Osteocyte (in vitro differentiated cells): ENCODE results near the gene MAPK4. TPM values are rescaled to one million over a fixed set of nuclear protein-coding genes. Genes with fewer than 3 reads are reported as not detected.
"Not testable (repeated sequence)": the region's sequence is repeated elsewhere in the genome, so short reads cannot be mapped to it uniquely, and the experiment has no call there.

Experiments used
- DNase-seq: peaks from one replicate; pipeline ENCODE4 v3.0.0; 2021; ENCODE audit warnings: mixed read lengths; ENCODE audit not compliant: unreplicated experiment; ENCODE audit errors: extremely low spot score
- H3K27ac Mint-ChIP-seq: one replicate; pipeline ENCODE4 v1.8.0; 2021; ENCODE audit warnings: mild to moderate bottlenecking, mixed read lengths; ENCODE audit not compliant: unreplicated experiment
- H3K27me3 Mint-ChIP-seq: one replicate; pipeline ENCODE4 v1.8.0; 2021; ENCODE audit warnings: mixed read lengths; ENCODE audit not compliant: unreplicated experiment
- H3K36me3 Mint-ChIP-seq: one replicate; pipeline ENCODE4 v1.8.0; 2021; ENCODE audit warnings: mixed read lengths; ENCODE audit not compliant: unreplicated experiment
- H3K4me1 Mint-ChIP-seq: one replicate; pipeline ENCODE4 v1.8.0; 2021; ENCODE audit warnings: mixed read lengths; ENCODE audit not compliant: unreplicated experiment
- H3K4me3 Mint-ChIP-seq: one replicate; pipeline ENCODE4 v1.8.0; 2021; ENCODE audit warnings: mild to moderate bottlenecking, moderate library complexity, mixed read lengths; ENCODE audit not compliant: unreplicated experiment
- H3K9me3 Mint-ChIP-seq: one replicate; pipeline ENCODE4 v1.8.0; 2021; ENCODE audit warnings: mixed read lengths; ENCODE audit not compliant: unreplicated experiment
- total RNA-seq: library from RNA; stranded (reverse); gene quantifications from 2 replicates; pipeline ENCODE4 v1.2.1, GENCODE V29; 2021
- TF ChIP-seq, protein P1 (sequence below): fragments of 200-600 bp; sonication (generic); IDR thresholded peaks from 2 replicates; pipeline ENCODE4 v1.5.0; 2021; ENCODE audit warnings: antibody characterized with exemption, mild to moderate bottlenecking, moderate library complexity

Gene MAPK4
- total RNA-seq, 1 donor from 2014 or later, result not detected

- Mint-ChIP-seq H3K36me3 (no peaks in the 10 kb centered on the region), H3K4me3 (no peak overlapping the region), H3K27me3 (no peaks in the 10 kb centered on the region), H3K27ac (no peak overlapping the region), H3K9me3 (peaks cover 14% of the 10 kb centered on the region), H3K4me1 (no peaks in the 10 kb centered on the region)
- DNase-seq, result no peak
- TF ChIP-seq, protein P1, sequence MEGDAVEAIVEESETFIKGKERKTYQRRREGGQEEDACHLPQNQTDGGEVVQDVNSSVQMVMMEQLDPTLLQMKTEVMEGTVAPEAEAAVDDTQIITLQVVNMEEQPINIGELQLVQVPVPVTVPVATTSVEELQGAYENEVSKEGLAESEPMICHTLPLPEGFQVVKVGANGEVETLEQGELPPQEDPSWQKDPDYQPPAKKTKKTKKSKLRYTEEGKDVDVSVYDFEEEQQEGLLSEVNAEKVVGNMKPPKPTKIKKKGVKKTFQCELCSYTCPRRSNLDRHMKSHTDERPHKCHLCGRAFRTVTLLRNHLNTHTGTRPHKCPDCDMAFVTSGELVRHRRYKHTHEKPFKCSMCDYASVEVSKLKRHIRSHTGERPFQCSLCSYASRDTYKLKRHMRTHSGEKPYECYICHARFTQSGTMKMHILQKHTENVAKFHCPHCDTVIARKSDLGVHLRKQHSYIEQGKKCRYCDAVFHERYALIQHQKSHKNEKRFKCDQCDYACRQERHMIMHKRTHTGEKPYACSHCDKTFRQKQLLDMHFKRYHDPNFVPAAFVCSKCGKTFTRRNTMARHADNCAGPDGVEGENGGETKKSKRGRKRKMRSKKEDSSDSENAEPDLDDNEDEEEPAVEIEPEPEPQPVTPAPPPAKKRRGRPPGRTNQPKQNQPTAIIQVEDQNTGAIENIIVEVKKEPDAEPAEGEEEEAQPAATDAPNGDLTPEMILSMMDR, result no peak
Measured at GRCh38 chr18:50528806-50529205, 31.1 kb upstream of the MAPK4 start.

DNA sequence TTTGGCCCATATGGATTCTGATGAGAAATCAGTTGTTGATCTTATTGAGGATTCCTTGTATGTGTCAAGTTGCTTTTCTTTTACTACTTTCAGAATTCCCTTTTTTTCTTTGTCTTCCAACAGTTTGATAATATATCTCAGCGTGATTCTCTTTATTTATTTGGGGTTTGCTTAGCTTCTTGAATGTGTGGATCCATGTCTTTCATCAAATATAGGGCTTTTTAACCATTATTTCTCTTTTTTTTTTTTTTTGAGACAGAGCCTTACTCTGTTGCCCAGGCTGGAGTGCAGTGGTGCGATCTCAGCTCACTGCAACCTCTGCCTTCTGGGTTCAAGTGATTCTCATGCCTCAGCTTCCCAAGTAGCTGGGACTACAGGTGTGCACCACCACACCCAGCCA, 26.1 kb upstream of the MAPK4 start:
- H3K27me3 Mint-ChIP-seq, DNase-seq, H3K36me3 Mint-ChIP-seq, H3K27ac Mint-ChIP-seq, H3K4me1 Mint-ChIP-seq, H3K4me3 Mint-ChIP-seq: not testable (repeated sequence)
- H3K9me3 Mint-ChIP-seq, result peaks cover 22% of the 10 kb centered on the region

- not testable (repeated sequence) for H3K27me3 Mint-ChIP-seq, H3K27ac Mint-ChIP-seq, H3K4me1 Mint-ChIP-seq, DNase-seq, H3K9me3 Mint-ChIP-seq, H3K36me3 Mint-ChIP-seq, H3K4me3 Mint-ChIP-seq
Measured at GRCh38 chr18:50544476-50544875, 15.4 kb upstream of the MAPK4 start.

DNA sequence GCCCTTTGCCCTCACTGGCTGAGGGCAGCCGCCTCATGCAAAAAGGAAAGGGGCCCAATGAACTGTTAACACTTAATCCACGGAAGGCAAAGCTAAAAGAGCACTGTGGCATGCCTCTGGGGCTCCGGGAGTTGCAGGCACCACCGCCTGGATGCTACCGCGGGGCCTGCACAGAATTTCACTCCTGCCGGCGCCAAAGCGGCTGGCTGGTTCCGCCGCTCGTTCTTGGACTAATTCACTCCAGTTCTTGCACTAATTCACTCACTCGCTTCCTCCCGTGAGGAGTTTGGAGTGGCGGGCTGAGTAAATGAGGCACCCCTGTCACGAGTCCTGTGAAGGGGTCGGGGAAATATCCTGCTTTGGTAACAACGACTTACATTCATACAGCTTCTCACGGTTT, 14.0 kb upstream of the MAPK4 start:
- Mint-ChIP-seq H3K36me3 (no peaks in the 10 kb centered on the region), H3K4me3 (no peak overlapping the region), H3K27ac (no peak overlapping the region), H3K9me3 (no peaks in the 10 kb centered on the region), H3K4me1 (no peaks in the 10 kb centered on the region), H3K27me3 (peaks cover 2% of the 10 kb centered on the region)
- no peak for DNase-seq
- TF ChIP-seq, protein P1, result no peak

DNA sequence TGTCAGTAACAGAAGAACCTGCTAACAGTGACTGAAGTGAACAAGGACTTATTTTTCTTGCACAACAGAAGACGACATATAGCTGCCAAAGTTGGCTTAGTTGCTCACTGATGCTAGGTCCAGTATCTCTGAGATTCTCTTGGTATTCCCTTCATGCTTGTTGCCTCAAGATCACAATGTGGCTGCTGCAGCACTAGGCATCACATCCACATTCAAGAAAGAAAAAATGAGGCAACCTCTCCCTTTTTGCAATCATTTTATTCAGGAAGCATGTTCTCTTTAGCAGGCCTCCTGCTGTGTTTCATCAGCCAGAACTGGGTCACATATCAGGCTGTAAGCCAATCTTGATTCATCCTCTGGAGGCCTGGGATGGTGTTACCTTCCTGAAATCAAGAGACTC, 11.7 kb upstream of the MAPK4 start:
- no peak overlapping the region for H3K27ac Mint-ChIP-seq
- DNase-seq, result no peak
- no peaks in the 10 kb centered on the region for H3K9me3 Mint-ChIP-seq
- H3K27me3 Mint-ChIP-seq, result peaks cover under 1% of the 10 kb centered on the region
- no peak overlapping the region for H3K4me3 Mint-ChIP-seq
- no peaks in the 10 kb centered on the region for H3K36me3 Mint-ChIP-seq
- no peaks in the 10 kb centered on the region for H3K4me1 Mint-ChIP-seq
- TF ChIP-seq, protein P1, result no peak

- not testable (repeated sequence) for DNase-seq
Measured at GRCh38 chr18:50551651-50552050, 8.2 kb upstream of the MAPK4 start.

DNA sequence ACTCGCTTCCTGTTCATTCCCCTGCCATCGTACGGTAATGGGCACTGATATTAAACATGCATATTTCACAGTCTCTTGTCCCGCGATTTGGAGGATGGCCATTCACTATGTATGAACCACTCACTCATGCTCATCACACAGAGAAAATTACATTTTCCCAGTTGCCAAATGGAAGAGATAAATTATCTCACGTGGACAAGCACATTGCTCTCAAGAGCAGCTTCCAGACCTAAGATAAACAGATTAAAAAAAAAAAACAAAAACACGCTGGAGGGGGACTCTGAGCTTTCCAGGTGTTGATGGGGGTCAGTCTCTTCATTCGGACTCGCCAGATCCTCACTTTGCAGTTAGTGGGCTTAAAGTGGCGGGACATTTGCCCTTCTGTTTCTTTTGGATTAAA, 1.7 kb upstream of the MAPK4 start:
- H3K9me3 Mint-ChIP-seq, result peaks cover 12% of the 10 kb centered on the region
- H3K4me1 Mint-ChIP-seq, result no peaks in the 10 kb centered on the region
- no peak for DNase-seq
- peaks cover 62% of the 10 kb centered on the region for H3K27me3 Mint-ChIP-seq
- H3K4me3 Mint-ChIP-seq, result no peak overlapping the region
- no peak overlapping the region for H3K27ac Mint-ChIP-seq
- H3K36me3 Mint-ChIP-seq, result no peaks in the 10 kb centered on the region
- TF ChIP-seq, protein P1, result no peak

More at GRCh38 chr18:50551651-50552050, 8.2 kb upstream of the MAPK4 start:
- not testable (repeated sequence) for H3K27ac Mint-ChIP-seq, H3K4me3 Mint-ChIP-seq, H3K36me3 Mint-ChIP-seq, H3K4me1 Mint-ChIP-seq
- Mint-ChIP-seq H3K27me3 (peaks cover 16% of the 10 kb centered on the region), H3K9me3 (peaks cover 12% of the 10 kb centered on the region)
